Measurements from ENCODE around the gene GPATCH11. TPM values are rescaled to one million over a fixed set of nuclear protein-coding genes. Genes with fewer than 3 reads are reported as not detected.

Gene GPATCH11
- total RNA-seq (2013) = 8.3 TPM
- polyA plus RNA-seq (1 to 10 TPM; 3.1 to 5.7 (median 3.8) TPM), polyA minus RNA-seq (1.5 and 2.1 TPM in 2 replicates), total RNA-seq (1.0 to 30.9 (median 17.6) reads per million in 11 experiments)

GRCh38 chr2:37083873-37084794 is at the start of gene GPATCH11, which contains the start of gene HEATR5B:
Gene GPATCH11 (plus strand): TSS chr2:37084518. CDS start chr2:37088382, 3,864 bp downstream.
Gene HEATR5B (minus strand): TSS chr2:37084372. CDS start chr2:37083414, 958 bp downstream.
- TF ChIP-seq CTCF (IDR thresholded peaks at IDR 0.05) = no peak
- DNase-seq = peak; percentile 81 to 93 (median 92)
- Mint-ChIP-seq H3K36me3 (peaks cover 8 to 28% of the 10 kb centered on the region in 2 donors), H3K4me3 (no peak within 1 kb of the TSS), H3K4me1 (peaks cover 38% of the 10 kb centered on the region), H3K27ac (no peak within 1 kb of the TSS), H3K9me3 (no peaks in the 10 kb centered on the region), H3K27me3 (ENCODE audit: low read depth in 3 of 3) (no peaks in the 10 kb centered on the region)
- Histone ChIP-seq H3K9ac (ENCODE audit: insufficient read depth, low read length, poor library complexity, severe bottlenecking) (peak within 1 kb of the TSS; percentile 81), H3K79me2 (ENCODE audit: insufficient read depth, low read length) (peaks cover 80% of the 10 kb centered on the region), H2AFZ (ENCODE audit: insufficient read depth, low read depth, low read length, poor library complexity, severe bottlenecking) (peak within 1 kb of the TSS; percentile 95), H3K36me3 (replicated peaks in 1 of 2; ENCODE audit: control insufficient read depth in 1 of 2, insufficient read depth in 2 of 2, low read length in 2 of 2) (peaks cover 0 to 6% of the 10 kb centered on the region in 2 donors), H3K4me3 (replicated peaks in 1 of 3; ENCODE audit: low read depth in 2 of 3, low read length in 3 of 3) (peak within 1 kb of the TSS; percentile 85 to 97 (median 95)), H3K27me3 (ENCODE audit: control insufficient read depth in 2 of 2, insufficient read depth in 2 of 2, low read length in 2 of 2) (no peaks in the 10 kb centered on the region), H3K4me2 (replicated peaks; ENCODE audit: extremely low read depth, low read length, poor library complexity, severe bottlenecking) (peak within 1 kb of the TSS; percentile 88), H3K4me1 (ENCODE audit: control insufficient read depth in 1 of 2, insufficient read depth in 2 of 2, low read length in 2 of 2) (peaks cover 55 to 66% of the 10 kb centered on the region in 2 donors), H4K20me1 (ENCODE audit: insufficient read depth, low read length) (no peaks in the 10 kb centered on the region), H3K27ac (ENCODE audit: low read depth in 1 of 2, low read length in 2 of 2) (peak within 1 kb of the TSS; percentile 60 to 87), H3K9me3 (replicated peaks in 1 of 2; ENCODE audit: control insufficient read depth in 1 of 2, insufficient read depth in 1 of 2, low read length in 2 of 2) (no peaks in the 10 kb centered on the region)
- under 1% methylated on average over 55 of the region's 74 CpGs for WGBS (ENCODE audit: insufficient coverage)
- intact Hi-C loops (cut with micrococcal nuclease) = no loop called here

- Mint-ChIP-seq H3K27ac (no peak overlapping the region), H3K36me3 (peaks cover 40 to 49% of the 10 kb centered on the region in 2 donors), H3K4me1 (no peaks in the 10 kb centered on the region), H3K4me3 (no peak overlapping the region), H3K27me3 (ENCODE audit: low read depth in 3 of 3) (peaks cover 0 to 2% (median 0%) of the 10 kb centered on the region in 3 donors), H3K9me3 (peaks cover 0 to 2% (median 0%) of the 10 kb centered on the region in 7 donors)
- no peaks in the 10 kb centered on the region for H4K20me1 ChIP-seq (ENCODE audit: insufficient read depth, low read length)
- H3K4me1 ChIP-seq (ENCODE audit: control insufficient read depth in 1 of 2, insufficient read depth in 2 of 2, low read length in 2 of 2) = no peaks in the 10 kb centered on the region
- WGBS (ENCODE audit: insufficient coverage) = no CpG with 5 or more reads among the region's 2 CpGs
- no peaks in the 10 kb centered on the region for H3K79me2 ChIP-seq (ENCODE audit: insufficient read depth, low read length)
- intact Hi-C loops (cut with micrococcal nuclease) = no loop called here
- no peaks in the 10 kb centered on the region for H3K27me3 ChIP-seq (ENCODE audit: control insufficient read depth in 2 of 2, insufficient read depth in 2 of 2, low read length in 2 of 2)
- no peak for DNase-seq
- H3K36me3 ChIP-seq (replicated peaks in 1 of 2; ENCODE audit: control insufficient read depth in 1 of 2, insufficient read depth in 2 of 2, low read length in 2 of 2) = peaks cover 71 to 86% of the 10 kb centered on the region in 2 donors
- H3K9ac ChIP-seq (ENCODE audit: insufficient read depth, low read length, poor library complexity, severe bottlenecking) = no peak overlapping the region
- no peak overlapping the region for H3K4me2 ChIP-seq (replicated peaks; ENCODE audit: extremely low read depth, low read length, poor library complexity, severe bottlenecking)
- H3K27ac ChIP-seq (ENCODE audit: low read depth in 1 of 2, low read length in 2 of 2) = no peak overlapping the region
- no peak overlapping the region for H2AFZ ChIP-seq (ENCODE audit: insufficient read depth, low read depth, low read length, poor library complexity, severe bottlenecking)
- no peak for TF ChIP-seq CTCF (IDR thresholded peaks at IDR 0.05)
- no peaks in the 10 kb centered on the region for H3K9me3 ChIP-seq (replicated peaks in 1 of 2; ENCODE audit: control insufficient read depth in 1 of 2, insufficient read depth in 1 of 2, low read length in 2 of 2)
- H3K4me3 ChIP-seq (replicated peaks in 1 of 3; ENCODE audit: low read depth in 2 of 3, low read length in 3 of 3) = no peak overlapping the region
These were observed 46.5 kb upstream of the GPATCH11 start for GRCh38 chr2:37037771-37038170.
